CD4-positive, CD25-positive, alpha-beta regulatory T cell (primary cell): ENCODE data around the gene BRINP2. TPM values are rescaled to one million over a fixed set of nuclear protein-coding genes. Genes with fewer than 3 reads are reported as not detected.

Source experiments
- ATAC-seq, 2 donors: fragments of 150-1000 bp; cut with Tn5 transposase; one replicate each; pipeline ENCODE4 v1.10.0; 2021; ENCODE audit warnings: low read depth in 2 of 2, moderate number of reproducible peaks in 2 of 2, moderate library complexity in 1 of 2
- DNase-seq, 3 donors: peaks; one replicate each; pipeline versions ENCODE4 v3.0.0 to v3.0.0-alpha.2; 2012 to 2022; ENCODE audit warnings: mixed read lengths in 1 of 3
- H3K27ac ChIP-seq: one replicate; pipeline ENCODE4 v1.7.0; 2013; ENCODE audit warnings: mild to moderate bottlenecking, low read length; ENCODE audit not compliant: insufficient read depth, poor library complexity, severe bottlenecking
- H3K27me3 ChIP-seq: one replicate; pipeline ENCODE4 v1.7.0; 2013; ENCODE audit warnings: low read length; ENCODE audit not compliant: control insufficient read depth, insufficient read depth
- H3K36me3 ChIP-seq: one replicate; pipeline ENCODE4 v1.7.0; 2013; ENCODE audit warnings: mild to moderate bottlenecking, low read length, moderate library complexity; ENCODE audit not compliant: control insufficient read depth, insufficient read depth
- H3K4me1 ChIP-seq: 2 replicates; pipeline ENCODE4 v1.7.0; 2013; ENCODE audit warnings: mild to moderate bottlenecking, low read length; ENCODE audit not compliant: insufficient read depth, control insufficient read depth, poor library complexity, severe bottlenecking
- H3K4me3 ChIP-seq: one replicate; pipeline ENCODE4 v1.7.0; 2013; ENCODE audit warnings: low read depth, mild to moderate bottlenecking, low read length, moderate library complexity
- H3K9me3 ChIP-seq, 2 experiments: 1 replicate in 1 of 2; 2 replicates in 1 of 2; pipeline ENCODE4 v1.7.0; 2013; ENCODE audit warnings: low read length in 2 of 2, mild to moderate bottlenecking in 1 of 2, moderate library complexity in 1 of 2; ENCODE audit not compliant: control insufficient read depth in 2 of 2
- H3K27ac Mint-ChIP-seq, 3 donors: one replicate each; pipeline ENCODE4 v1.8.0; 2020 to 2022; ENCODE audit warnings: mild to moderate bottlenecking in 3 of 3, mixed read lengths in 3 of 3, moderate library complexity in 2 of 3
- H3K27me3 Mint-ChIP-seq: one replicate; pipeline ENCODE4 v1.8.0; 2022; ENCODE audit warnings: mild to moderate bottlenecking, mixed read lengths
- H3K36me3 Mint-ChIP-seq: one replicate; pipeline ENCODE4 v1.8.0; 2020; ENCODE audit warnings: mixed read lengths
- H3K4me1 Mint-ChIP-seq, 4 donors: one replicate each; pipeline ENCODE4 v1.8.0; 2020 to 2022; ENCODE audit warnings: mixed read lengths in 4 of 4, mild to moderate bottlenecking in 1 of 4
- H3K4me3 Mint-ChIP-seq, 4 donors: one replicate each; pipeline ENCODE4 v1.8.0; 2020 to 2022; ENCODE audit warnings: mild to moderate bottlenecking in 4 of 4, mixed read lengths in 4 of 4, moderate library complexity in 3 of 4
- H3K9me3 Mint-ChIP-seq, 7 donors: one replicate each; pipeline ENCODE4 v1.8.0; 2020 to 2022; ENCODE audit warnings: mixed read lengths in 7 of 7, mild to moderate bottlenecking in 3 of 7, moderate library complexity in 2 of 7
- polyA plus RNA-seq, 4 donors: library from polyadenylated mRNA; unstranded; fragments of 300-500 nt; fragmentation: Illumina TruSeq; gene quantifications; one replicate each; pipeline ENCODE4 v1.2.3, GENCODE V29; 2021
- total RNA-seq: library from RNA; stranded (reverse); gene quantifications from one replicate; pipeline ENCODE4 v1.2.3, GENCODE V29; 2022

BRINP2 gene
- total and polyA plus RNA-seq, 5 donors from 2014 or later: not detected

DNA sequence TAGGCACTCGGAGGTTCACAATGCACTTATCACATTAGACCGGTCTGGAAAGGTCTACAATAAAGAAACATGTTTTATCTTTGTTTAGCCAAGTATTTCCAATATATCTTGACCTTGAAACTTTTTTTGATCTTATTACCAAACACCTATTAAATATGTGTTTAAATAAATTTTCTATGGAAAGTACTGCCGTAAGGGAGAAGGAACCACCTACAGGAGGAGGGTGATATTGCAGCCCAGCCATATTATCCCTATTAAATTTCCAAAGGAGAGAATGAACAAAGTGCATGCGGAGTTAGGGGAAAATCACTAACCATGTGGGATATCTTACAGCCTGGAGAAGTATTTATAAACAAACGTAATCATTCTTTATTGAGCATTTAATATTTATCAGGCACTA, 14.5 kb downstream of the BRINP2 start:
- Histone ChIP-seq H3K27me3 (peaks cover 2% of the 10 kb centered on the region), H3K4me3 (no peak overlapping the region), H3K4me1 (no peaks in the 10 kb centered on the region), H3K36me3 (no peaks in the 10 kb centered on the region), H3K9me3 (no peaks in the 10 kb centered on the region), H3K27ac (no peak overlapping the region)
- no peak for DNase-seq
- Mint-ChIP-seq H3K27me3 (peaks cover 15% of the 10 kb centered on the region), H3K4me3 (no peak overlapping the region), H3K27ac (no peak overlapping the region), H3K9me3 (peaks cover 0 to 4% (median 0%) of the 10 kb centered on the region in 7 donors), H3K36me3 (no peaks in the 10 kb centered on the region), H3K4me1 (peaks cover 0 to 8% (median 1%) of the 10 kb centered on the region in 4 donors)
- no peak for ATAC-seq

DNA sequence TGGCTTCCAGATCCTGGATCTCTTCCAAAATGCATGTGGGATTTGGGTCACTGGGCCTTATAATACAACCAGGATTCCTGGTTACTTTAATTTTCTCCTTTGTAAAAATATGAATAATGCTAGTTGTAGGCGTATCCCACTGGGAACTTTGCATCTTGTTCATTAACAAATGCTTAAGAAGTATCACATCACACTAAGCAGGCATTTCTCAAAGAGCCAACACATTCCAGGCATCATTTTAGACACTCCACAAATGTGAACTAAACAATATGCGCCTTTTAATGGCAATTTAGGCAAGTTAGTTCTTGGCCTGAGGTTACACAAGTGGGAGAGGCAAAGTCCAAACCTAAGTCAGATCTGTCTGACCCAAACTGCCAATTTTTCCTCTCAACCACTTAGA, 15.9 kb downstream of the BRINP2 start:
- Histone ChIP-seq H3K4me1 (no peaks in the 10 kb centered on the region), H3K27me3 (peaks cover 2% of the 10 kb centered on the region), H3K9me3 (no peaks in the 10 kb centered on the region), H3K36me3 (no peaks in the 10 kb centered on the region), H3K4me3 (no peak overlapping the region), H3K27ac (no peak overlapping the region)
- ATAC-seq (no peak), DNase-seq (no peak)
- peaks cover 13% of the 10 kb centered on the region for H3K27me3 Mint-ChIP-seq
- peaks cover 0 to 5% (median 1%) of the 10 kb centered on the region in 4 donors for H3K4me1 Mint-ChIP-seq
- H3K9me3 Mint-ChIP-seq: peaks cover 0 to 4% (median 2%) of the 10 kb centered on the region in 7 donors
- H3K36me3 Mint-ChIP-seq: no peaks in the 10 kb centered on the region
- H3K27ac Mint-ChIP-seq: no peak overlapping the region
- H3K4me3 Mint-ChIP-seq: no peak overlapping the region

DNA sequence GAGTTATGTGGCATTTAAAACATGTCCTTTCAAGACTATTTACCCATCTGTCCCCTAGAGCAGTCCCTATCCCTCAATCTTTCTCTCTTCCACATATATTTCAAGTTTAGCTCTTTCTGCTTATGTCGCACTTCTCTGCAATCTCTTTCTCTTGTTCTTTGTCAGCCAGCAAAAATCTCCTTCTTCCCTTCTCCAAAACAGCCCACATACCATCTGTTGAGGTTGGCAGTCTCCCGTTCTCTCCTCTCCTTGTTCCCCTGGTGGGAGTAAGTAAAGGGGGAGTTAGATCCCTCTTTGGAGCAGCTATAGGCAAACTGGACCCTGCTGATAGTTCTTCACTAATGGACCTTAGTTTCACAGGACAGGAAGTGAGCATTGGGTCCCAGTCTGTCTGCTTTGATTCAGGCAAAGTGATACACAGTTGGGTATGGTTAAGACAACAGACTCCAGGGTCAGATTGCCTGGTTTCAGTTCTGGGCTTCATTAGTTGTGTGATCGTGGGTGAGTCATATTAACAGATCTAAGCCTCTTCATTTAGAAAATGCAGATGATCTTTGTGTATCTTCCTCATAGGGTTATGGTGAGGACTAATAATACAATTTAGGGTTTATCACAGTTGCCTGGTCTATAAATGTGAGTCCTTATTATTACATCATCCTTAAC, 19.7 kb downstream of the BRINP2 start:
- H3K27ac ChIP-seq: no peak overlapping the region
- Mint-ChIP-seq H3K27ac (no peak overlapping the region), H3K4me3 (no peak overlapping the region), H3K36me3 (no peaks in the 10 kb centered on the region), H3K4me1 (no peaks in the 10 kb centered on the region), H3K9me3 (peaks cover 0 to 8% (median 2%) of the 10 kb centered on the region in 7 donors), H3K27me3 (no peaks in the 10 kb centered on the region)
- H3K4me1 ChIP-seq: no peaks in the 10 kb centered on the region
- H3K4me3 ChIP-seq: no peak overlapping the region
- no peaks in the 10 kb centered on the region for H3K27me3 ChIP-seq
- no peaks in the 10 kb centered on the region for H3K9me3 ChIP-seq
- ATAC-seq: no peak
- no peaks in the 10 kb centered on the region for H3K36me3 ChIP-seq
- DNase-seq: no peak

DNA sequence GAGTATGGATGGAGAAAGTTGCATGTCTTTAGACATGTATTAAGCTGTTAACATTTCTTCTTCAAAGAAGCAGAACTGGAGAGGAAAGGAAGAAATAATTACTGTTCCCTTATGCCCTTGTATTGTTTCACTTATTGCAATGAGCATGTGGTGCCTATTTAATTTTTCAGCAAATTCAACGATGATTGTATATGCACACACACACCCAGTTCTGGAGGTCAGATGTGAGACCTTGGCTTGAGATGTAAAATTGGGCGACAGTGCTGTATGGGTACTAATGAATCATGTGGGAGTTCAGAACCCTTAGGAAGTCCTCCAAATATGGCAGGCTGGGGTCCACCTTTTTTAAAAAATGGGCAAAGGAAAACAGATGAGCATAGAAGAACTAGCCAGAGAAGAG, 27.5 kb downstream of the BRINP2 start:
- H3K9me3 ChIP-seq: no peaks in the 10 kb centered on the region
- H3K36me3 Mint-ChIP-seq: no peaks in the 10 kb centered on the region
- no peaks in the 10 kb centered on the region for H3K27me3 Mint-ChIP-seq
- ATAC-seq: no peak
- H3K4me3 ChIP-seq: no peak overlapping the region
- H3K4me1 Mint-ChIP-seq: no peaks in the 10 kb centered on the region
- no peaks in the 10 kb centered on the region for H3K27me3 ChIP-seq
- no peaks in the 10 kb centered on the region for H3K36me3 ChIP-seq
- H3K9me3 Mint-ChIP-seq: peaks cover 0 to 7% (median 3%) of the 10 kb centered on the region in 7 donors
- H3K4me1 ChIP-seq: no peaks in the 10 kb centered on the region
- no peak for DNase-seq
- no peak overlapping the region for H3K27ac Mint-ChIP-seq
- H3K27ac ChIP-seq: no peak overlapping the region
- no peak overlapping the region for H3K4me3 Mint-ChIP-seq

DNA sequence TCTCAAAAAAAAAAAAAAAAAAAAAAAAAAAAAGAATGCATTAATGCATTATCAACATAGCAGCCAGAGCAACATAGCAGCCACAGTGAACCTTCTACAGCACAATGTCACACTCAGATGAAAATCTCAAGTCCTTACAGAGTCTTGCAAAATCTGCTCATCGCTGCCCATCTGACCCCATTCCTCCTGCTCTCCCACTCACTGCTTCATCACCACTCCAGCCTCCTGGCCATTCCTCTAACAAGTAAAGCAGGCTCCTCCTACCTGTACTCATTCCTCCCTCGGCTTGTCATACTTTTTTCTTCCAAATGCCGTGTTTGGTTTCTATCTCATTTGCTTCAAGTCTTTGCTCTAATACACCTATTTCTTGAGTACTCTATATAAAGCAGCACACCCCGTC, 29.5 kb downstream of the BRINP2 start:
- H3K36me3 ChIP-seq: no peaks in the 10 kb centered on the region
- H3K4me3 ChIP-seq: no peak overlapping the region
- no peaks in the 10 kb centered on the region for H3K4me1 ChIP-seq
- ATAC-seq (no peak), DNase-seq (no peak)
- H3K27ac ChIP-seq: no peak overlapping the region
- Mint-ChIP-seq H3K27ac (no peak overlapping the region), H3K9me3 (peaks cover 0 to 7% (median 2%) of the 10 kb centered on the region in 7 donors), H3K27me3 (no peaks in the 10 kb centered on the region), H3K36me3 (no peaks in the 10 kb centered on the region), H3K4me1 (no peaks in the 10 kb centered on the region), H3K4me3 (no peak overlapping the region)
- H3K27me3 ChIP-seq: no peaks in the 10 kb centered on the region
- no peaks in the 10 kb centered on the region for H3K9me3 ChIP-seq

DNA sequence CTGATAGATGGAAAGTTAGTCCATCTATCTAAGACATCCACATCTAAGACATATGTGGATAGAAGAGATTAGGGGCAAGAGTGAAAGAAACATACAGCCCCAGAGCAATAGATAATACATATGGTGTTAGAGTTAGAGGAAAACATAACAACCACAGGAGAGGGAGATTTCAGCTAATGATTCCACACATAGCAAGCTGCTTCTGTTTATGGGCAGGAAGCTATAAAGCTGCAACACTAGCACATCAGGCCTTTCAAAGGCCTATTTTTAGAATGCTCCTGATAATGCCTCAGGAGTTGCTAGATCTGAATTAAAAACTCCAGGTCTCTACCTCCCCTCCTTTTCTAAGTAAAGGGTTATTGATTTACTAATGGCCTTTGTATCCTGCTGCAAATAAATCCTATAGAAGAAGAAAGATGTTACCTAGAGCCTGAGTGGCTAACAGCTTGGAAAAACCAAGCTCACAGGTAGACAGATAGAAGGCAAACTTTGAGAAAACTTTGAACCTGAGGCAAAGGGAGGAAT, 36.1 kb downstream of the BRINP2 start:
- no peaks in the 10 kb centered on the region for H3K36me3 ChIP-seq
- Mint-ChIP-seq H3K36me3 (no peaks in the 10 kb centered on the region), H3K27ac (no peak overlapping the region), H3K9me3 (peaks cover 0 to 5% (median 1%) of the 10 kb centered on the region in 7 donors), H3K4me3 (no peak overlapping the region), H3K4me1 (no peaks in the 10 kb centered on the region), H3K27me3 (no peaks in the 10 kb centered on the region)
- H3K27me3 ChIP-seq: no peaks in the 10 kb centered on the region
- H3K9me3 ChIP-seq: no peaks in the 10 kb centered on the region
- no peak overlapping the region for H3K27ac ChIP-seq
- DNase-seq: no peak
- H3K4me3 ChIP-seq: no peak overlapping the region
- H3K4me1 ChIP-seq: no peaks in the 10 kb centered on the region
- ATAC-seq: no peak

DNA sequence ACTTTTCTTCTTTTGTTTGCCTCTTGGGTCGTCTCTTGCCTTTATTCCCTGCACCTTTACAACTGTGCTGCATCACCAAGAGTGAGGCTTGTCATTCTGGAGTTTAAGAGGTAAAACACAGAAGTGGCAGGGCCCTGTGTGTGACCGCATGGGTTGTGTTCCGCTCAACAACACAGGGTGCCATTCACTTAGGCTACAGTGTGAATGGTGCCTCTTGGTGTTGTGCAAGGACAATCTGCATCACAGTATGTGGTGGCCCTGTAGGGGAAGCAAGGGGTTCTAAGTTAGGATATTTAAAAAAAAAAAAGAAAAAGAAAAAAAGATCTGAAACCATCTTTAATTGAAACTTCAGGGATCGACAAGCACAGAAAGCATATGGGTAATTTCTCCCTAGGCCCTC, 38.2 kb downstream of the BRINP2 start:
- no peaks in the 10 kb centered on the region for H3K27me3 Mint-ChIP-seq
- Histone ChIP-seq H3K36me3 (no peaks in the 10 kb centered on the region), H3K9me3 (no peaks in the 10 kb centered on the region), H3K27me3 (no peaks in the 10 kb centered on the region), H3K4me3 (no peak overlapping the region), H3K27ac (no peak overlapping the region), H3K4me1 (no peaks in the 10 kb centered on the region)
- H3K9me3 Mint-ChIP-seq: peaks cover 0 to 3% (median 1%) of the 10 kb centered on the region in 7 donors
- no peak overlapping the region for H3K27ac Mint-ChIP-seq
- DNase-seq: no peak
- no peaks in the 10 kb centered on the region for H3K36me3 Mint-ChIP-seq
- ATAC-seq: no peak
- no peaks in the 10 kb centered on the region for H3K4me1 Mint-ChIP-seq
- H3K4me3 Mint-ChIP-seq: no peak overlapping the region

DNA sequence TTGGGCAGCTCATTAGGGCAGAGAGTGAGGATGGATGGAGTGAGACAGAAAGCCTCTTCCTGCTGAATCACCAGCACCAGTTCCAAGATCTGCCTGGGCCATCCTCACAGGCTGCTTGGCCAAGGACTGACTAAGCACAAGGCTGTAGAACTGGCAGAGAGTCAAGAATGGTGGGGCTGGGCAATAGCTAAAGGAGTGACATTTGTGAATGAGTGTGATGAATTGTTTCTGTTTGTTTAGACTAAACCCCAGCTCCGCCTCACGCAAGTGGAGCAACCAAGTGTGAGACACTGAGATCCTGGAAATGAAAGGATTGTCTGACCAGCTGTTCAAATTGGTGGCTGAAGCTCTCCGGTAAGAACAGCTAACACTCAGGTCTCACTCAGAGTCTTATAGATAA, 38.6 kb downstream of the BRINP2 start:
- Mint-ChIP-seq H3K9me3 (peaks cover 0 to 3% (median 1%) of the 10 kb centered on the region in 7 donors), H3K27me3 (no peaks in the 10 kb centered on the region), H3K36me3 (no peaks in the 10 kb centered on the region), H3K27ac (no peak overlapping the region), H3K4me3 (no peak overlapping the region), H3K4me1 (no peaks in the 10 kb centered on the region)
- ATAC-seq: no peak
- Histone ChIP-seq H3K4me1 (no peaks in the 10 kb centered on the region), H3K27ac (no peak overlapping the region), H3K4me3 (no peak overlapping the region), H3K36me3 (no peaks in the 10 kb centered on the region), H3K9me3 (no peaks in the 10 kb centered on the region), H3K27me3 (no peaks in the 10 kb centered on the region)
- no peak for DNase-seq
